Gastrocnemius medialis (tissue), 4 donors: ENCODE results near the gene LDHB. TPM values are rescaled to one million over a fixed set of nuclear protein-coding genes. Genes with fewer than 3 reads are reported as not detected.

Experiments
- ATAC-seq, 2 donors: fragments of 150-250 bp; one replicate each; pipeline ENCODE4 v1.9.1; 2016
- DNase-seq, 2 donors: peaks; one replicate each; pipeline ENCODE4 v3.0.0-alpha.2; 2019
- H3K27ac ChIP-seq, 4 donors: fragments of 200-600 bp; sonication (generic); 1 replicate in 1 of 4; 2 replicates in 3 of 4; pipeline ENCODE4 v1.5.1; 2016 to 2018; ENCODE audit warnings: mild to moderate bottlenecking in 2 of 4, moderate library complexity in 1 of 4
- H3K27me3 ChIP-seq, 3 donors: fragments of 200-600 bp; sonication (generic) in 2 of 3; 1 replicate in 1 of 3; 2 replicates in 2 of 3; pipeline versions ENCODE4 v1.5.1 to v1.6.0; 2016 to 2019; ENCODE audit warnings: mild to moderate bottlenecking in 1 of 3, moderate library complexity in 1 of 3
- H3K36me3 ChIP-seq, 2 donors: fragments of 200-600 bp; sonication (generic) in 1 of 2; one replicate each; pipeline ENCODE4 v1.5.1; 2017 to 2018
- H3K4me1 ChIP-seq, 2 donors: fragments of 200-600 bp; sonication (generic) in 1 of 2; one replicate each; pipeline ENCODE4 v1.5.1; 2016 to 2017; ENCODE audit warnings: mild to moderate bottlenecking in 2 of 2
- H3K4me3 ChIP-seq, 4 donors: fragments of 200-600 bp; sonication (generic) in 3 of 4; 1 replicate in 1 of 4; 2 replicates in 3 of 4; pipeline ENCODE4 v1.5.1; 2016 to 2019; ENCODE audit warnings: mild to moderate bottlenecking in 2 of 4
- H3K9me3 ChIP-seq, 3 donors: fragments of 200-600 bp; sonication (generic) in 2 of 3; 1 replicate in 1 of 3; 2 replicates in 2 of 3; pipeline ENCODE4 v1.5.1; 2016 to 2019
- CTCF ChIP-seq, 5 experiments: fragments of 450-650 bp in 3 of 5; fragments of 200-600 bp in 2 of 5; sonication (generic) in 2 of 5; IDR thresholded peaks in 4 of 5; conservative IDR thresholded peaks in 1 of 5; 1 replicate in 4 of 5; 2 replicates in 1 of 5; pipeline ENCODE4 v1.5.1; 2016 to 2019; ENCODE audit warnings: antibody characterized with exemption in 5 of 5, mild to moderate bottlenecking in 3 of 5, moderate library complexity in 3 of 5
- POLR2A ChIP-seq, 2 donors: fragments of 450-650 bp; IDR thresholded peaks; one replicate each; pipeline ENCODE4 v1.6.1; 2017; ENCODE audit warnings: antibody characterized with exemption in 2 of 2, mild to moderate bottlenecking in 2 of 2, moderate library complexity in 2 of 2
- in situ Hi-C, 4 donors: fragments of 200-750 bp; cut with MboI; loops; one replicate each; pipeline versions ENCODE4 v1.15.0 to v1.8.0; 2017; ENCODE audit warnings: low sequenced_read_pairs in 4 of 4
- intact Hi-C: fragments of 100-400 bp; cut with DNase I; formaldehyde crosslinking; loops from one replicate; pipeline ENCODE4 v1.15.1; 2023; ENCODE audit warnings: low total_unique reads
- total RNA-seq, 4 donors: library from RNA; depleted of rRNA; stranded (reverse); fragments of >200 nt; gene quantifications; one replicate each; pipeline versions ENCODE4 v1.1.0 to v1.2.3, GENCODE V29; 2016

LDHB gene
- total RNA-seq, 4 donors from 2014 or later = 76.4 to 229 (median 125) TPM

DNA sequence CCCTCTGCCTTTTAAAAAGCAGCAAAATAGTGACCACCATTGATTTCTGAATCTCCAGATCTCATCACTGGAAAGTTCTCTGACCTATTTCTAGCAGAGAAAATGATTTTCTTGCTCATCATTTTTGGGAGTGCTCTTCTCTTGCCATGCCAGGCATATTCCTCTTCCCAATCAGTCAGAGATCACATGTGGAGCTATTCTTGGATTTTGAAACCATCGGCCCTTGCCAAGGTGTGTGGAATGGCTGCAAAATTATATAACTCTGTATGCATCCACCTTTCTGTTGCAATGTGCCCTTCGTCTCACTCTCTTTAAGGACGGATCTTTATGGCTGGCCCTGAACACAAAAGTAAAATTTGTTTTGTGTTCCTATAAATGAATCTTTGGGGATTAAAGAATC lies 25.5 kb upstream of the LDHB start:
- intact Hi-C loops = no loop called here
- in situ Hi-C loops = loop anchor here in 1 of 4 donors (5.0 kb wide), 1 partner anchor 76 kb away; no protein-coding TSS in a partner anchor
- TF ChIP-seq POLR2A (IDR thresholded peaks at IDR 0.05) (no peak), CTCF (IDR thresholded peaks at IDR 0.05 in 4 of 5, conservative IDR thresholded peaks at IDR 0.05 in 1 of 5) (no peak)
- Histone ChIP-seq H3K9me3 (no peaks in the 10 kb centered on the region), H3K27me3 (no peaks in the 10 kb centered on the region), H3K27ac (no peak overlapping the region), H3K36me3 (no peaks in the 10 kb centered on the region), H3K4me1 (peaks cover 0 to 7% of the 10 kb centered on the region in 2 donors), H3K4me3 (no peak overlapping the region)
- no peak for ATAC-seq
- no peak for DNase-seq

GRCh38 chr12:21678959-21679358 lies 21.3 kb upstream of the LDHB start:
- TF ChIP-seq CTCF (IDR thresholded peaks at IDR 0.05 in 4 of 5, conservative IDR thresholded peaks at IDR 0.05 in 1 of 5) (no peak), POLR2A (IDR thresholded peaks at IDR 0.05) (no peak)
- Histone ChIP-seq H3K27me3 (no peaks in the 10 kb centered on the region), H3K36me3 (no peaks in the 10 kb centered on the region), H3K4me1 (peaks cover 0 to 7% of the 10 kb centered on the region in 2 donors), H3K4me3 (no peak overlapping the region), H3K9me3 (no peaks in the 10 kb centered on the region), H3K27ac (no peak overlapping the region)
- in situ Hi-C loops = loop anchor here in 1 of 4 donors (10.0 kb wide), 1 partner anchor 74 kb away; the partner anchor contains the start of gene GYS2
- intact Hi-C loops = no loop called here
- DNase-seq = no peak
- ATAC-seq = no peak

DNA sequence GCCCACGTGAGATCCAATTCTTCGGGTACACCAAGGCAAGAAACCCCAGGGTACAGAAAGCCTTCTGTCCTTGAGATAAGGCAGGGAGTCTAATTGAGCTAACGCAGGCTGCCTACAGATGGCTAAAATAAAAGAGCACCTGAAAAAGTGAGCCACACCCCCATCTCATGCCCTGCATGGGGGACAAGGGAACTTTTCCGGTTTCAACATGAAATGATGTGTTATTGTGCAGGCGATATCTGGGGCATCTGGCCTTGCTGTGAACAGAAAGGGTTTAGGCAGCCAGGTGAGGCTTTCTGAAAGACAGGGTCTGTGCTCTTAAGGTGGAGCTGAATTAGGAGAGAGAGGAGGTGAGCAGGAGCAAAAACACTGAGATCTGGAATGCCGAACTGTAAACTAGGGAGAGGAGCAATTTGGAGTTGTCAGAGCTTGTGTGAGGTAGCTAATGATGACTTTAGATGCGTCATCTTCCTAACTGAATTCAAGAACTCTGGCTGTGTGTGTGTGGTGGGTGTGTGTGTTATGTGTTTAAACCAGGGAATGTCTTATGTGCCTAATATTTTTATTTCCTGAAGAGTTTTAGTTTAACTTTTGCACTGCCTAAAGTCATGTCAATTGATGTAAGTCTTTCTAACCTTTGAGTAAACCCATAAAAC lies 20.1 kb upstream of the LDHB start:
- ATAC-seq (no peak), DNase-seq (no peak)
- no peak overlapping the region for H3K4me3 ChIP-seq
- no peak overlapping the region for H3K27ac ChIP-seq
- TF ChIP-seq POLR2A (IDR thresholded peaks at IDR 0.05) (no peak), CTCF (IDR thresholded peaks at IDR 0.05 in 4 of 5, conservative IDR thresholded peaks at IDR 0.05 in 1 of 5) (no peak)
- no peaks in the 10 kb centered on the region for H3K9me3 ChIP-seq
- no peaks in the 10 kb centered on the region for H3K36me3 ChIP-seq
- intact Hi-C loops (no loop called here), in situ Hi-C loops (loop anchor here in 1 of 4 donors (10.0 kb wide), 1 partner anchor 73 kb away; the partner anchor contains the start of gene GYS2)
- H3K27me3 ChIP-seq = no peaks in the 10 kb centered on the region
- no peaks in the 10 kb centered on the region for H3K4me1 ChIP-seq

- in situ Hi-C loops (loop anchor here in 1 of 4 donors (10.0 kb wide), 1 partner anchor 72 kb away; the partner anchor contains the start of gene GYS2), intact Hi-C loops (no loop called here)
- Histone ChIP-seq H3K36me3 (no peaks in the 10 kb centered on the region), H3K4me3 (no peak overlapping the region), H3K27ac (no peak overlapping the region), H3K9me3 (no peaks in the 10 kb centered on the region), H3K27me3 (no peaks in the 10 kb centered on the region), H3K4me1 (no peaks in the 10 kb centered on the region)
- ATAC-seq = no peak
- TF ChIP-seq CTCF (IDR thresholded peaks at IDR 0.05 in 4 of 5, conservative IDR thresholded peaks at IDR 0.05 in 1 of 5) = no peak
- TF ChIP-seq POLR2A (IDR thresholded peaks at IDR 0.05) = no peak
- no peak for DNase-seq
Measured at GRCh38 chr12:21677204-21677603, 19.6 kb upstream of the LDHB start.
